CD1c-positive myeloid dendritic cell (primary cell): ENCODE measurements around the gene NKX2-2.
"Not testable (repeated sequence)": the region's sequence is repeated elsewhere in the genome, so short reads cannot be mapped to it uniquely, and the experiment has no call there.

Source experiments
- DNase-seq: peaks from one replicate; pipeline ENCODE4 v3.0.0-alpha.2; 2016; ENCODE audit errors: extremely low spot score

Gene NKX2-2

GRCh38 chr20:21508230-21509078 is 5.4 kb downstream of the NKX2-2 start:
- DNase-seq: no peak

- peak; percentile 10 for DNase-seq
Measured at GRCh38 chr20:21507400-21508229, 6.2 kb downstream of the NKX2-2 start.

- DNase-seq: peak; percentile 74
Measured at GRCh38 chr20:21505810-21506530, 7.9 kb downstream of the NKX2-2 start.

- DNase-seq: peak; percentile 67
Measured at GRCh38 chr20:21505161-21505809, 8.6 kb downstream of the NKX2-2 start.

GRCh38 chr20:21504323-21504722 is 9.5 kb downstream of the NKX2-2 start:
- DNase-seq: no peak

- DNase-seq: peak; percentile 12
Measured at GRCh38 chr20:21503345-21503744, 10.5 kb downstream of the NKX2-2 start.

- DNase-seq: no peak
Measured at GRCh38 chr20:21501184-21501583, 12.7 kb downstream of the NKX2-2 start.

GRCh38 chr20:21500599-21500998 is 13.3 kb downstream of the NKX2-2 start:
- no peak for DNase-seq

- DNase-seq: no peak
Measured at GRCh38 chr20:21499641-21500040, 14.2 kb downstream of the NKX2-2 start.

- no peak for DNase-seq
Measured at GRCh38 chr20:21498635-21499034, 15.2 kb downstream of the NKX2-2 start.

GRCh38 chr20:21498195-21498594 is 15.7 kb downstream of the NKX2-2 start:
- no peak for DNase-seq

- no peak for DNase-seq
Measured at GRCh38 chr20:21496452-21496851, 17.4 kb downstream of the NKX2-2 start.

GRCh38 chr20:21493049-21493448 is 20.8 kb downstream of the NKX2-2 start:
- DNase-seq: no peak

GRCh38 chr20:21490105-21490504 is 23.8 kb downstream of the NKX2-2 start:
- no peak for DNase-seq

GRCh38 chr20:21480144-21480543 is 33.7 kb downstream of the NKX2-2 start:
- not testable (repeated sequence) for DNase-seq

- DNase-seq: no peak
Measured at GRCh38 chr20:21465799-21466198, 48.1 kb downstream of the NKX2-2 start.

- no peak for DNase-seq
Measured at GRCh38 chr20:21464916-21465315, 48.9 kb downstream of the NKX2-2 start.
